Activated CD8-positive, alpha-beta memory T cell treated with anti-CD3 and anti-CD28 coated beads for 24 hours (primary cell): ENCODE measurements around the gene DTHD1.

ENCODE experiments used
- DNase-seq: peaks from one replicate; pipeline ENCODE4 v3.0.0-alpha.2; 2020

DTHD1 gene

DNA sequence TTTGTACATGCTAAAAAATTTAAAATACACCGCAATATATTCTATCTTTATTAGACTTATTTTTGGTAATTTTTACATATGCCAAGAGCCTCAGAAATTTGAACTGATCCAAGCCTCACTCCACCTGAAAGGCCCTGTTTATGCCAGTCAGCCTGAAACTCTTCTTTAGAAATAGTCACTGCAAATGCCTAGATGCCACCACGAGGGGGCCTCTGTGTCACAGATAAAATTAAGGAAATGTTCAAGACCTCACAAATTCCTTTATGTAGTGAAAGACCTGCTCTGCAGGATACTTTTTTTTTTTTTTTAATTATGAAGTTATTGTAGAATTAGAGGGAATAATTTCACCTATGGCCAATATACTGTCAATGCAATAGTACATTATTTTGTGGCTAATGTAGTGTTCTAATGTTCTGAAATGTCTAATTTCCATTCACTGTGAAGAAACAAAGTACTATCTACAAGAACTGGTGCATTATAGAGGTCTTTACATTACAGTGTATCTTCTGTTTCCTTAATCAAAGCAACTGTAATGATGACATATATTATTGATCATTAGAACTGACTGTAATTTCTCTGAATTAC is 69.8 kb downstream of the DTHD1 start:
- DNase-seq: peak; percentile 83

DNA sequence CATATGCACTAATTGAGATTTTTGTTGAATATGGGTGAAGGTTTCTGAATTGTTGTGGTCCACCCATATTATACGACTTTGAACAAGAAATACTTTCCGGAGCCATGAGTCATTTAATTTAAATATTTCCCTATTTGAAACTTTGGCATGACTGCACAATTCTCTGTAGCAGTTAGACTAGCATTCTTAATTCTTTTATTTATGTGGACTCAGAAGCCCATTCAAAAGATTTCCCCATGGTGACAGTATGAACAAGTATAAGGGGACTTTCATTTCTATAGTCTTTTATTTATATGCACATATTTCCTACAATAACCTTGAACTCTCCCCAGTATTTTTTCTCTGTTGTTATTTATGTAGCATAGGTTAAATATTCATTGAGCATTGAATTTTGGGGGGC is 72.6 kb downstream of the DTHD1 start:
- DNase-seq: no peak

DNA sequence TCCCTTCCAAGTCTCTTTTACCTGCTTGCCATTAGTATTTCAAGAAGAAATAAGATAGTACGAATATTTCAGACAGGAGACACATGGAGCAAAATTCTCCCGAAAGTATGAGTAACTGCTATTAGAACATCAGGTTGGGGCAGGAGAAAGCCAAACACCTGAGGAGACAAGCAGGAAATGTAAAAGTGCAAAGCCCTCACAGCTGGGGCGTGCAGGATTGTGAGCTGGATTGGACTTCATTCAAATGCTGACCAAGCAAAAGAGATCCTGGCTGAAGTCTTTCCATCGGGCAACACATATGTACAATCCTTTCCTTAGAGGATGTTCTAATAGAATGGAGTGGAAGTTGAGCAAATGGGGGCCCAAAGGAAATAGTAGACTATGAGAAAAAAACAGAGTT is 76.8 kb downstream of the DTHD1 start:
- DNase-seq: no peak

DNA sequence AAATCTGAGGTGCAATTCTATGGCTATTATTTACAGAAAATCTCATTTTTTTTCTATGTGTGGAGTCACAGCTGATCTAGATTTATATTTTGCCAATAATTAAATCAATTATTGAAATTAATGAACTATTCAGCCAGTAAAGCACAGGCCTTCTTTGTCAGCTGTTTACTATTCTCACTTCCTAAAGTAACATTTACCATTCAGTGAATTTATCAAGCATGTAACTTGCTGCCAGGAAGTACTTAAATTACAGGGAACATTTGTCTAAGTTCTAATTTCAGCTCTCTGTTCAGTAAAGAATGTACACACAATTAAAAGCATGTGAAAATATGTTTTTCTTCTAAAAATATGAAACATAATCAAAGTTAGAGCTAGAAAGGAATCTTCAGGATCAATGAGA is 79.3 kb downstream of the DTHD1 start:
- DNase-seq: no peak

DNA sequence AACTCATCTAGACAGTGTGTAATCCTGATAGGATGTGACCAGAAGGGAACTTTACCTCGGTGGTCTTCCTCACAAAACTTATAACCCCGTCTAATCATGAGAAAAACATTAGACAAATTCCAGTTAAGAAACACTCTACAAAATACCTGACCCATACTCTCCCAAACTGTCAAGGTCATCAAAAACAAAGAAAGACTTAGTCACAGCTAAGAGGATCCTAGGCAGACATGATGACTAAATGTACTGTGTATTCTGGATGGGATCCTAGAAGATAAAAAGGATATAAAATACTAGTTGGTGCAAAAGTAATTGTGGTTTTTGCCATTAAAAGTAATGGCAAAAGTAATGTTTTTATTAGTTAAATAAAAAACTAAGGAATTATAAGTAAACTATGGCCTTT is 81.6 kb downstream of the DTHD1 start:
- no peak for DNase-seq

DNA sequence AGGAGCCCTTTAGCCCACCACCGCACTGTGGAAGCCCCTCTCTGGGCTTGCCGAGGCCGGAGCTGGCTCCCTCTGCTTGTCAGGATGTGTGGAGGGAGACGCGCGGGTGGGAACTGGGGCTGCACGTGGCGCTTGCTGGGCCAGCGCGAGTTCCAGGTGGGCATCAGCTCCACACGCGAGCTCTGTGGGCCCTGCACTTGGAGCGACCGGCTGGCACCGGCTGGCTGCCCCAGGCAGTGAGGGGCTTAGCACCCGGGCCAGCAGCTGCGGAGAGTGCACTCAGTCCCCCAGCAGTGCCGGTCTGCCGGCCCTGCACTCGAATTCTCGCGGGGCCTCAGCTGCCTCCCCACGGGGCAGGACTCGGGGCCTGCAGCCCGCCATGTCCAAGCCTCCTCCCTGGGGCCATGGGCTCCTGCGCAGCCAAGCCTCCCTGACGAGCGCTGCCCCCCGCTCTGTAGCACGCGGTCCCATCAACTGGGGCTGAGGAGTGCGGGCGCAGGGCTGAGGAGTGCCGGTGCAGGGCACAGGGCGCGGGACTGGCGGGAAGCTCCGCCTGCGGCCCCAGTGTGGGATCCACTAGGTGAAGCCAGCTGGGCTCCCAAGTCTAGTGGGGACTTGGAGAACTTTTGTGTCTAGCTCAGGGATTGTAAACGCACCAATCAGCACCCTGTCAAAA is 93.6 kb downstream of the DTHD1 start:
- DNase-seq: no peak

DNA sequence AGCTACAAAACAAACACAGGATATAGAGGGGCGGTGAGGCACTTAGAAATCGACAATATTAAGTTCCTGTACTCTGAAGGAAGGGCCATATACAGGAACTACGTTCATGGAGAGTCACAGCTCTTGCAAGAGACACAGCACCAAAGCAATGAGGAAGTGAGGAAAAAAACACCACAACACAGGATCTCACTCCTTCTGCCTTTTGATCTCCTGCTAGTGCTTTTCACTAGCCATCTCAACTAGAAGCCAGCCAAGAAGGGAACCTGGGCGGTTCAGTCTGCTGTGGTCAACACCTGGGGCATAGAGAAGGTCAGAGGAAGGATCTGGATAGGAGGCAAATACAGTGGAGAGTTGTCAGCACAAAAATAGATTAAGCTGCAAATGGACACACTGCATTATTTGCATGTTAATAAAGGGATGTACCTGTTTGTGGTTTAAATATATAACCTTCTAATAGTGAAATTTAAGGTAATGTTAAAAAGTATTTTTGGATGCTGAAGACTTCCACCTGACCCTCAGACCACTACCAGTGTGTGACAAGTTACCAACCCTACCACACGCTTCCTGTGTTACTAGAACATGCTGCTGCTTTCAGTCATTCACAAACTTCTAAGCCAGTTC is 104.6 kb downstream of the DTHD1 start:
- no peak for DNase-seq

DNA sequence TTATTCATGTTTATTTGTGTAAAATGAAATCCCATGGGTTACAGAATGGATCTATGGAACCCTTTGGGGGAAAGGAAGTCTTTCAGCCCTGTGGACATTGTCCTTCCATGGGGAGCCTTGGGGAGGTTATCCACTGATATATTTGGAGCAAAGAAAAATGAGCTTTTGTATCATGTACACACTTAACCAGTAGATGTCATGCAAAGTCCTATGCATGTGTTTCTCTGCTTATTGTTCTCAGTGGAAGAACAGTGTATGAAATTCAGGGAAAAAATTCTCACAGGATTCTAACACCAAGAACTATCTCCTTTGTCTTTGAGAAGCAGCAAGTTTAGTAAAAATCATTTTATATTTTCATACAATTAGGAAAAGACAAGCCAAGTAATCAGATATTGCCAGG is 105.3 kb downstream of the DTHD1 start:
- no peak for DNase-seq

DNA sequence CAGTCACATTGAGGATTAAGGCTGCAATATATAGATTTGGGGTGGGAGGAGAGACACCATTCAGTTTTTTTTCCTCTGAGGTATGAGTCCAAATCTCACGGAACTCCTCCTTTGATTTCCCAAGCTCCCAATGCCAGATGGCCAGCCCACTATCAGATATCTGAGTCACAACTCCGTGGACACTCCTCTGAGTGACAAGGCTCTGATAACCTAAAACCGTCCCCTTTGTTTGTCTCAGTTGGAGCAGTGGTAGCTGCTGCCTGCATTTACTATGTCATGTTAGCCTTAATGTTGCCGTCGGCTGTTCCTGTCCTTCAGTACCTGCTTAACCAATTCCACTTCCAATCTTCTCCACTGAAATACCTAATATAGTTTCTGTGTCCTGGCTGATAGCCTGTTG is 107.3 kb downstream of the DTHD1 start:
- no peak for DNase-seq

DNA sequence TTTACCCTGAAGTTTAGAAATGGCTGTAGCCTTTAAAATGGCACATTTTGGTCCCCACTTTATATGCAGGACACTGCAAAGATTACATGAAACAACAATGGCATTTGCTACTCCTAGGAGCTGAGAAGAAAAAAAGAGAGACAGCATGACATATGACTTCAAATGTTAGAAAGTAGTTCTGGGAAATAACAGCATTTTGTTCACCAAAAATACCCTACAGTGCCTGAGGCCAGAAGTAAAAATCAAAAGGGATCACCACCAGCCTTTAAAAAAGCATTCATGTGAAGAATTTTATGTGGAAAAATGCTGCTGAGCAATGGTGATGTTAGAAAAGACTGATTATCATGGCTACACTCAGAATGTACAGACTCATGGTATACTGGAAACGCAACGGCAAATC is 110.0 kb downstream of the DTHD1 start:
- DNase-seq: no peak

DNA sequence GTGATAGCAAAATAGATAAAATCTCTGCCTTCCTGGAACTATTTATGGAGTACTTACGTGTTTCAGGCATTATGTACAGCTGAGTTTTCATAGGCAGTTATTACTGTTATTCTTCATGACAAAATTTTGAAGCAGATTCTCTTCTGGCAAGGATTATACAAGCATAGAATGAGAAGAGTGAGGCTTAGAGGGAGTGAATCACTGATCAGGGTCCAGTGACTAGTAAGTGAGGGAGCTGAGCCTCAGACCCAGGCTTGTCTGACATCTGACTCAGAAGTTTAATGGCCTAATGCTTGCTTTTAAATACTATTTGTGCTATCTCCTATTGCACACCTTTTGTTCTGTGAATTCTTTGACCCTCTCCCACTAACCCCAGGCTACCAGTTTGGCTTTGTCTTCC is 110.6 kb downstream of the DTHD1 start:
- no peak for DNase-seq

DNA sequence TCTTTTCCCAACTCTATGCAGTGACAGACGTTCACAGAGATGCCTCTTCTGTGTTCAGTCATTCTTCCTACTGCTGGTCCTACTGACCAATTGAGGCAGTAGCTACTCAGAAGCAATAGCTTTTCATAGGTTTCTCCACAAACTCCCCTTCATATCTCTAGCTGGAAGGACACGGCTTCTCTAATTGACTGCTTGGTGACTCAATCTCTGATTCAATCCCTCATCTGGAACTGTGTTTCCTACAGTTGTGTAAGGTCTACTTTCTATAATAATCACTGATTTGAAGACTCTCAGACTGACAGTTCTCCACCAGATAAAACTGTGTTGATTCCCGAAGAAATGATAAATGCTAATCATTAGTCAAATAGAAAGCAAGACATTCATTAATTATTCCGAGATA is 111.5 kb downstream of the DTHD1 start:
- DNase-seq: no peak
